Omental fat pad (tissue), 4 donors: ENCODE results near the gene SCD5. TPM values are rescaled to one million over a fixed set of nuclear protein-coding genes. Genes with fewer than 3 reads are reported as not detected.

Experiments
- ATAC-seq: fragments of 150-250 bp; one replicate; pipeline ENCODE4 v1.9.1; 2016; ENCODE audit warnings: mild to moderate bottlenecking, moderate library complexity; ENCODE audit not compliant: low FRiP score
- DNase-seq: peaks from one replicate; pipeline ENCODE4 v3.0.0-alpha.2; 2019; ENCODE audit warnings: low spot score
- CTCF ChIP-seq, 3 donors: fragments of 450-650 bp; IDR thresholded peaks; one replicate each; pipeline ENCODE4 v1.5.1; 2016 to 2017; ENCODE audit warnings: antibody characterized with exemption in 3 of 3, mild to moderate bottlenecking in 3 of 3, moderate library complexity in 2 of 3
- total RNA-seq, 4 donors: library from RNA; depleted of rRNA; stranded (reverse); fragments of >200 nt; gene quantifications; one replicate each; pipeline ENCODE4 v1.1.0, GENCODE V29; 2016

Gene SCD5
- total RNA-seq, 4 donors from 2014 or later: 6.7 to 19.9 (median 13.5) TPM

DNA sequence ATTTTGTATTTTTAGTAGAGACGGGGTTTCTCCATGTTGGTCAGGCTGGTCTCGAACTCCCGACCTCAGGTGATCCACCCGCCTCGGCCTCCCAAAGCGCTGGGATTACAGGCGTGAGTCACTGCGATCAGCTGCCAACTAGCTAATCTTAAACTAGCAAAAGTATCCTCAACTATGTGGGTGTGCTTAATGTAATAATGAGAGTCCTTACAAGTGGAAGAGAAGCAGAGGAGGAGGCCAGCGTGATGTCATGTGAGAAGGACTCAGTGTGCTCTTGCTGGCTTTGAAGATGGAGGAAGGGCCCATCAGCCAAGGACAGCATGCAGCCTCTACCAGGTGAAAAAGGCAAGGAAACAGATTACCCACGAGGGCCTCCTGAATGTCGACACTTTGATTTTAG, 19.6 kb downstream of the SCD5 start:
- DNase-seq: no peak
- no peak for TF ChIP-seq CTCF (IDR thresholded peaks at IDR 0.05)
- no peak for ATAC-seq

GRCh38 chr4:82777857-82778525, 20.6 kb downstream of the SCD5 start:
- DNase-seq: no peak
- TF ChIP-seq CTCF (IDR thresholded peaks at IDR 0.05): no peak
- no peak for ATAC-seq

GRCh38 chr4:82776925-82777542, 21.6 kb downstream of the SCD5 start:
- no peak for ATAC-seq
- TF ChIP-seq CTCF (IDR thresholded peaks at IDR 0.05): no peak
- no peak for DNase-seq

- no peak for DNase-seq
- TF ChIP-seq CTCF (IDR thresholded peaks at IDR 0.05): no peak
- ATAC-seq: no peak
These were observed 23.4 kb downstream of the SCD5 start for GRCh38 chr4:82775243-82775642.

DNA sequence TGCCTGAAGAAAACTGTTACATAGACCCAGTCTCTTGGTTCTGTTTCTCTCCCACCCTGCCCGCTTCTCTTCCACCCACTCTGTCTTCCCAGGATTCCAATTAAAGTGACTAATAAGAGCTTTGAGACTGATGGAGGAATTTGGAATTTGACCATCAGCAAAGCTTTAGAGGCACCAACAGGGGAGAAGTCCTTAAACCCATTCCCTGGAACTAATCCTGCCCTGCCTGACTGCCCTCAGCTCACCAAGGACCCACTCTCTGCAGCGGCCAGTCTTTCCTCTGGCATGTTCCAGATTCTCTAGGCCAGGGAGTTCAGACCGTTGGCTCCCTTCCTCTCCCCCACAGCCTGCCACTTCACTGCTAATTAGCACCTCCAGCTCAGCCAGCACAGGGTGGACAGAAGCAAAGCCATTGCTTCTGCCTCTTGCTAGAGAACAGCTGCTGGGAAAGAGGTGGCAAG, 23.9 kb downstream of the SCD5 start:
- DNase-seq: no peak
- no peak for TF ChIP-seq CTCF (IDR thresholded peaks at IDR 0.05)
- ATAC-seq: no peak

GRCh38 chr4:82773057-82773456, 25.5 kb downstream of the SCD5 start:
- ATAC-seq (no peak), DNase-seq (no peak)
- TF ChIP-seq CTCF (IDR thresholded peaks at IDR 0.05): no peak

DNA sequence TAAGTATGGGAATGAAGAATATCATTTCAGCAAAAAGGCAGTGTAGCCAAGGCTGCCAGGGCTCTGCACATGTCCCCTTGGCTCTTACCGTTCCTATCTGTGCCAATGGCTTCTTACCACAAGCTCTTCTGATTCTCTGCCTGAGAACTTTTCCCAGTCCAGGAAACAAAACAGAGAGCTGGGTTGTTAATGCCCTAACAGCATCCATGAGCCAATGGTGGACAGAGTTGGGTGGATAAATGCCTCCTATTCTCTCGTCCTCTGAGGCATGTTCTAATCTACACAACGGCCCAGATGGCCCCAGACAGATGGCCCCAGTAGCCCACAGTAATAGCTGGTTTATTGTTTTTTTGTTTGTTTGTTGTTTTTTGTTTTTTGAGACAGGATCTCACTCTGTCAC, 28.0 kb downstream of the SCD5 start:
- DNase-seq: no peak
- no peak for TF ChIP-seq CTCF (IDR thresholded peaks at IDR 0.05)
- no peak for ATAC-seq
